Measurements from ENCODE around the gene TRIM10.

DNA sequence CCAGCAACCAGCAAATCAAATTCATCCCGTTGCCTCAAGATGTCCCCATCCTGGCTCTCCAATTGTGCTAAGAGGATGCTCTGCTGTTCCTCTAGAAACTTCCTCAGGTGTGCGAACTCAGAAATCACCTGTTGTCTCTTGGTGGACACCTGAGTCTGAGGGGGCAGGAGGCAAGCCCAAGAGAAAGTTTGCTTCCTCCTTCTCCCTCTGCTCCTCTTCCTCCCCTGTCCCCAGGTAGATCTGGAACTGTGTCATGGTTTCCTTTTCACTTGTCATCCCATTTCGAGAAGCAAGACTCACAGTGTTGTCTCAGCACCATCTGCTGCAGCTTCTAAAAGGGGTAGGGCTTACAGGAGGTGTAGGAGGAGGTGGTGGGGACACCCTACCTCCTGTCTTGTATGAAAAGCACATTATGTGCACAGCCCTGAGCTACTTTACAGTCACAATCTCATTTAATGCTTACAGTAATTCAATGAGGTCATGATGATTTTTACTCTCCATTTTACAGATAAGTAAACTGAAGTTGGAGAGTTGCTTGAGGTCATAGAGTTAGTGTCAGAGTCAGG, 2.5 kb downstream of the TRIM10 start:
- TF ChIP-seq POLR2A (IDR thresholded peaks at IDR 0.05): no peak
- TF ChIP-seq, protein P1, sequence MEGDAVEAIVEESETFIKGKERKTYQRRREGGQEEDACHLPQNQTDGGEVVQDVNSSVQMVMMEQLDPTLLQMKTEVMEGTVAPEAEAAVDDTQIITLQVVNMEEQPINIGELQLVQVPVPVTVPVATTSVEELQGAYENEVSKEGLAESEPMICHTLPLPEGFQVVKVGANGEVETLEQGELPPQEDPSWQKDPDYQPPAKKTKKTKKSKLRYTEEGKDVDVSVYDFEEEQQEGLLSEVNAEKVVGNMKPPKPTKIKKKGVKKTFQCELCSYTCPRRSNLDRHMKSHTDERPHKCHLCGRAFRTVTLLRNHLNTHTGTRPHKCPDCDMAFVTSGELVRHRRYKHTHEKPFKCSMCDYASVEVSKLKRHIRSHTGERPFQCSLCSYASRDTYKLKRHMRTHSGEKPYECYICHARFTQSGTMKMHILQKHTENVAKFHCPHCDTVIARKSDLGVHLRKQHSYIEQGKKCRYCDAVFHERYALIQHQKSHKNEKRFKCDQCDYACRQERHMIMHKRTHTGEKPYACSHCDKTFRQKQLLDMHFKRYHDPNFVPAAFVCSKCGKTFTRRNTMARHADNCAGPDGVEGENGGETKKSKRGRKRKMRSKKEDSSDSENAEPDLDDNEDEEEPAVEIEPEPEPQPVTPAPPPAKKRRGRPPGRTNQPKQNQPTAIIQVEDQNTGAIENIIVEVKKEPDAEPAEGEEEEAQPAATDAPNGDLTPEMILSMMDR (IDR thresholded peaks at IDR 0.05): no peak
